ENCODE measurements around the gene MTREX.

The MTREX gene

DNA sequence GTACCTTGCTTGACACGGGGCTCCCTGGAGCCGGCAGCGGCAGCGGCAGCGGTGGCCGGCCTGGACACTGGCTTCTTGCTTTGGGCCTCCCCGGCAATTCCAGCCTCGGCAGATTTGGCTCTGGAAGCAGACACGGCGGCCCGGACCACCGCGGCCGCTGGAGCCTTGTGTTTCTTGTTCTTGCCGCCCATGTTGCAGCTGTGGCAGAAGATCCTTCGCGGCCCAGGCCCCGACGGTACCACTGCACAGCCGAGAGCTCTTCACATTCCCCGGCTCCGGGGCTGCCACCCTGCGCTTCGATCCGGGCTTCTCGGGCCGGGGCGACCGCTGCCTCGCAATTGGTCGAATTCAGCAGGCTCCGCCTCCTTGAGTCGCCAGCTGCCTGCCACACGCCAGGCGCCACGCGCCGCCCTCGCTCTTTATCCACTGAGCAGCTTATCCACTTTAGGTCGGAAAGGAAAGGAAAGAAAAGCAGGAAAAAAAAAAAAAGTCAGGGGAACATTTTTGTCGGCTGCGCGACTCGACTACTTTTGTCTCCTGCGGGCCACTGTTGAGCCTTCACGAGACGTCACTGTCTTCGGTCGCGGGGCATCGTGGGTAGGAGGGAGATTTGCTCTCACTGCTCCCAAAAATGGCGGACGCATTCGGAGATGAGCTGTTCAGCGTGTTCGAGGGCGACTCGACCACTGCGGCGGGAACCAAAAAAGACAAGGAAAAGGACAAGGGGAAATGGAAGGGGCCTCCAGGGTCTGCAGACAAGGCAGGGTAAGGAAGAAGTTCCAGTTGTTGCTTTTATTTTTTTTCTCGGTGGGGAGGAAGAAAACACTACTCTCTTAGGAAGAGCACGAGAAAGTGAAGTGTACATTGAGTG is at the start of gene MTREX, which contains the start of gene DHX29 (continued):
- TF ChIP-seq, protein P1, sequence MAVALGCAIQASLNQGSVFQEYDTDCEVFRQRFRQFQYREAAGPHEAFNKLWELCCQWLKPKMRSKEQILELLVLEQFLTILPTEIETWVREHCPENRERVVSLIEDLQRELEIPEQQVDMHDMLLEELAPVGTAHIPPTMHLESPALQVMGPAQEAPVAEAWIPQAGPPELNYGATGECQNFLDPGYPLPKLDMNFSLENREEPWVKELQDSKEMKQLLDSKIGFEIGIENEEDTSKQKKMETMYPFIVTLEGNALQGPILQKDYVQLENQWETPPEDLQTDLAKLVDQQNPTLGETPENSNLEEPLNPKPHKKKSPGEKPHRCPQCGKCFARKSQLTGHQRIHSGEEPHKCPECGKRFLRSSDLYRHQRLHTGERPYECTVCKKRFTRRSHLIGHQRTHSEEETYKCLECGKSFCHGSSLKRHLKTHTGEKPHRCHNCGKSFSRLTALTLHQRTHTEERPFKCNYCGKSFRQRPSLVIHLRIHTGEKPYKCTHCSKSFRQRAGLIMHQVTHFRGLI (tag by site-specific recombination; IDR thresholded peaks at IDR 0.05) = no peak
- TF ChIP-seq MYNN (tag by site-specific recombination; IDR thresholded peaks at IDR 0.05; ENCODE audit: borderline replicate concordance) (no peak), KLF10 (tag by site-specific recombination; IDR thresholded peaks at IDR 0.05) (no peak), ZNF785 (tag by site-specific recombination; IDR thresholded peaks at IDR 0.05) (no peak), ZSCAN23 (tag by site-specific recombination; IDR thresholded peaks at IDR 0.05) (no peak), ZBTB20 (tag by site-specific recombination; IDR thresholded peaks at IDR 0.05) (peak; percentile 97), ZSCAN30 (tag by site-specific recombination; IDR thresholded peaks at IDR 0.05) (peak; percentile 51; the same call in 1 of the 2 replicates), ZNF791 (tag by site-specific recombination; IDR thresholded peaks at IDR 0.05) (no peak), GFI1B (tag by site-specific recombination; IDR thresholded peaks at IDR 0.05) (0 out of 2 replicates have a peak, but pooled peaks have one; percentile 23), ZNF311 (tag by site-specific recombination; IDR thresholded peaks at IDR 0.05; ENCODE audit: borderline replicate concordance) (no peak), ZNF747 (tag by site-specific recombination; IDR thresholded peaks at IDR 0.05) (no peak), ZBTB48 (tag by site-specific recombination; IDR thresholded peaks at IDR 0.05) (peak; percentile 54), ZNF670 (tag by site-specific recombination; IDR thresholded peaks at IDR 0.05; ENCODE audit: low read depth) (no peak), ZNF24 (tag by site-specific recombination; IDR thresholded peaks at IDR 0.05) (peak; percentile 63; the same call in 1 of the 2 replicates), ZNF112 (tag by site-specific recombination; IDR thresholded peaks at IDR 0.05) (no peak), ZNF23 (tag by site-specific recombination; IDR thresholded peaks at IDR 0.05; ENCODE audit: borderline replicate concordance) (no peak), TRIM28 (IDR thresholded peaks at IDR 0.05; ENCODE audit: borderline replicate concordance, low read length) (no peak), ZBTB1 (tag by site-specific recombination; IDR thresholded peaks at IDR 0.05) (no peak)
- TF ChIP-seq, protein P2, sequence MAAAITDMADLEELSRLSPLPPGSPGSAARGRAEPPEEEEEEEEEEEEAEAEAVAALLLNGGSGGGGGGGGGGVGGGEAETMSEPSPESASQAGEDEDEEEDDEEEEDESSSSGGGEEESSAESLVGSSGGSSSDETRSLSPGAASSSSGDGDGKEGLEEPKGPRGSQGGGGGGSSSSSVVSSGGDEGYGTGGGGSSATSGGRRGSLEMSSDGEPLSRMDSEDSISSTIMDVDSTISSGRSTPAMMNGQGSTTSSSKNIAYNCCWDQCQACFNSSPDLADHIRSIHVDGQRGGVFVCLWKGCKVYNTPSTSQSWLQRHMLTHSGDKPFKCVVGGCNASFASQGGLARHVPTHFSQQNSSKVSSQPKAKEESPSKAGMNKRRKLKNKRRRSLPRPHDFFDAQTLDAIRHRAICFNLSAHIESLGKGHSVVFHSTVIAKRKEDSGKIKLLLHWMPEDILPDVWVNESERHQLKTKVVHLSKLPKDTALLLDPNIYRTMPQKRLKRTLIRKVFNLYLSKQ (tag by site-specific recombination; IDR thresholded peaks at IDR 0.05; ENCODE audit: borderline replicate concordance) = no peak
- TF ChIP-seq, protein P3, sequence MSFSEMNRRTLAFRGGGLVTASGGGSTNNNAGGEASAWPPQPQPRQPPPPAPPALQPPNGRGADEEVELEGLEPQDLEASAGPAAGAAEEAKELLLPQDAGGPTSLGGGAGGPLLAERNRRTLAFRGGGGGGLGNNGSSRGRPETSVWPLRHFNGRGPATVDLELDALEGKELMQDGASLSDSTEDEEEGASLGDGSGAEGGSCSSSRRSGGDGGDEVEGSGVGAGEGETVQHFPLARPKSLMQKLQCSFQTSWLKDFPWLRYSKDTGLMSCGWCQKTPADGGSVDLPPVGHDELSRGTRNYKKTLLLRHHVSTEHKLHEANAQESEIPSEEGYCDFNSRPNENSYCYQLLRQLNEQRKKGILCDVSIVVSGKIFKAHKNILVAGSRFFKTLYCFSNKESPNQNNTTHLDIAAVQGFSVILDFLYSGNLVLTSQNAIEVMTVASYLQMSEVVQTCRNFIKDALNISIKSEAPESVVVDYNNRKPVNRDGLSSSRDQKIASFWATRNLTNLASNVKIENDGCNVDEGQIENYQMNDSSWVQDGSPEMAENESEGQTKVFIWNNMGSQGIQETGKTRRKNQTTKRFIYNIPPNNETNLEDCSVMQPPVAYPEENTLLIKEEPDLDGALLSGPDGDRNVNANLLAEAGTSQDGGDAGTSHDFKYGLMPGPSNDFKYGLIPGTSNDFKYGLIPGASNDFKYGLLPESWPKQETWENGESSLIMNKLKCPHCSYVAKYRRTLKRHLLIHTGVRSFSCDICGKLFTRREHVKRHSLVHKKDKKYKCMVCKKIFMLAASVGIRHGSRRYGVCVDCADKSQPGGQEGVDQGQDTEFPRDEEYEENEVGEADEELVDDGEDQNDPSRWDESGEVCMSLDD (tag by site-specific recombination; IDR thresholded peaks at IDR 0.05) = no peak
- TF ChIP-seq, protein P4, sequence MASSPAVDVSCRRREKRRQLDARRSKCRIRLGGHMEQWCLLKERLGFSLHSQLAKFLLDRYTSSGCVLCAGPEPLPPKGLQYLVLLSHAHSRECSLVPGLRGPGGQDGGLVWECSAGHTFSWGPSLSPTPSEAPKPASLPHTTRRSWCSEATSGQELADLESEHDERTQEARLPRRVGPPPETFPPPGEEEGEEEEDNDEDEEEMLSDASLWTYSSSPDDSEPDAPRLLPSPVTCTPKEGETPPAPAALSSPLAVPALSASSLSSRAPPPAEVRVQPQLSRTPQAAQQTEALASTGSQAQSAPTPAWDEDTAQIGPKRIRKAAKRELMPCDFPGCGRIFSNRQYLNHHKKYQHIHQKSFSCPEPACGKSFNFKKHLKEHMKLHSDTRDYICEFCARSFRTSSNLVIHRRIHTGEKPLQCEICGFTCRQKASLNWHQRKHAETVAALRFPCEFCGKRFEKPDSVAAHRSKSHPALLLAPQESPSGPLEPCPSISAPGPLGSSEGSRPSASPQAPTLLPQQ (tag by site-specific recombination; IDR thresholded peaks at IDR 0.05) = peak; percentile 64; the same call in 1 of the 2 replicates
- TF ChIP-seq, protein P5, sequence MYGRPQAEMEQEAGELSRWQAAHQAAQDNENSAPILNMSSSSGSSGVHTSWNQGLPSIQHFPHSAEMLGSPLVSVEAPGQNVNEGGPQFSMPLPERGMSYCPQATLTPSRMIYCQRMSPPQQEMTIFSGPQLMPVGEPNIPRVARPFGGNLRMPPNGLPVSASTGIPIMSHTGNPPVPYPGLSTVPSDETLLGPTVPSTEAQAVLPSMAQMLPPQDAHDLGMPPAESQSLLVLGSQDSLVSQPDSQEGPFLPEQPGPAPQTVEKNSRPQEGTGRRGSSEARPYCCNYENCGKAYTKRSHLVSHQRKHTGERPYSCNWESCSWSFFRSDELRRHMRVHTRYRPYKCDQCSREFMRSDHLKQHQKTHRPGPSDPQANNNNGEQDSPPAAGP (tag by site-specific recombination; IDR thresholded peaks at IDR 0.05) = peak; percentile 17; the same call in 1 of the 2 replicates
- TF ChIP-seq, protein P6, sequence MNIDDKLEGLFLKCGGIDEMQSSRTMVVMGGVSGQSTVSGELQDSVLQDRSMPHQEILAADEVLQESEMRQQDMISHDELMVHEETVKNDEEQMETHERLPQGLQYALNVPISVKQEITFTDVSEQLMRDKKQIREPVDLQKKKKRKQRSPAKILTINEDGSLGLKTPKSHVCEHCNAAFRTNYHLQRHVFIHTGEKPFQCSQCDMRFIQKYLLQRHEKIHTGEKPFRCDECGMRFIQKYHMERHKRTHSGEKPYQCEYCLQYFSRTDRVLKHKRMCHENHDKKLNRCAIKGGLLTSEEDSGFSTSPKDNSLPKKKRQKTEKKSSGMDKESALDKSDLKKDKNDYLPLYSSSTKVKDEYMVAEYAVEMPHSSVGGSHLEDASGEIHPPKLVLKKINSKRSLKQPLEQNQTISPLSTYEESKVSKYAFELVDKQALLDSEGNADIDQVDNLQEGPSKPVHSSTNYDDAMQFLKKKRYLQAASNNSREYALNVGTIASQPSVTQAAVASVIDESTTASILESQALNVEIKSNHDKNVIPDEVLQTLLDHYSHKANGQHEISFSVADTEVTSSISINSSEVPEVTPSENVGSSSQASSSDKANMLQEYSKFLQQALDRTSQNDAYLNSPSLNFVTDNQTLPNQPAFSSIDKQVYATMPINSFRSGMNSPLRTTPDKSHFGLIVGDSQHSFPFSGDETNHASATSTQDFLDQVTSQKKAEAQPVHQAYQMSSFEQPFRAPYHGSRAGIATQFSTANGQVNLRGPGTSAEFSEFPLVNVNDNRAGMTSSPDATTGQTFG (tag by site-specific recombination; IDR thresholded peaks at IDR 0.05; ENCODE audit: borderline replicate concordance) = no peak
- TF ChIP-seq, protein P7, sequence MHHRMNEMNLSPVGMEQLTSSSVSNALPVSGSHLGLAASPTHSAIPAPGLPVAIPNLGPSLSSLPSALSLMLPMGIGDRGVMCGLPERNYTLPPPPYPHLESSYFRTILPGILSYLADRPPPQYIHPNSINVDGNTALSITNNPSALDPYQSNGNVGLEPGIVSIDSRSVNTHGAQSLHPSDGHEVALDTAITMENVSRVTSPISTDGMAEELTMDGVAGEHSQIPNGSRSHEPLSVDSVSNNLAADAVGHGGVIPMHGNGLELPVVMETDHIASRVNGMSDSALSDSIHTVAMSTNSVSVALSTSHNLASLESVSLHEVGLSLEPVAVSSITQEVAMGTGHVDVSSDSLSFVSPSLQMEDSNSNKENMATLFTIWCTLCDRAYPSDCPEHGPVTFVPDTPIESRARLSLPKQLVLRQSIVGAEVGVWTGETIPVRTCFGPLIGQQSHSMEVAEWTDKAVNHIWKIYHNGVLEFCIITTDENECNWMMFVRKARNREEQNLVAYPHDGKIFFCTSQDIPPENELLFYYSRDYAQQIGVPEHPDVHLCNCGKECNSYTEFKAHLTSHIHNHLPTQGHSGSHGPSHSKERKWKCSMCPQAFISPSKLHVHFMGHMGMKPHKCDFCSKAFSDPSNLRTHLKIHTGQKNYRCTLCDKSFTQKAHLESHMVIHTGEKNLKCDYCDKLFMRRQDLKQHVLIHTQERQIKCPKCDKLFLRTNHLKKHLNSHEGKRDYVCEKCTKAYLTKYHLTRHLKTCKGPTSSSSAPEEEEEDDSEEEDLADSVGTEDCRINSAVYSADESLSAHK (tag by site-specific recombination; IDR thresholded peaks at IDR 0.05) = no peak
